Thoracic aorta (tissue), 2 donors: ENCODE results near the gene LRRN4CL. TPM values are rescaled to one million over a fixed set of nuclear protein-coding genes. Genes with fewer than 3 reads are reported as not detected.
"Not testable (repeated sequence)": the region's sequence is repeated elsewhere in the genome, so short reads cannot be mapped to it uniquely, and the experiment has no call there.

ENCODE experiments used
- ATAC-seq: fragments of 150-250 bp; one replicate; pipeline ENCODE4 v1.8.0; 2017; ENCODE audit warnings: low read depth; ENCODE audit not compliant: insufficient number of reproducible peaks, low FRiP score
- DNase-seq: peaks from one replicate; pipeline ENCODE4 v3.0.0-alpha.2; 2020; ENCODE audit warnings: low spot score
- H3K27ac ChIP-seq, 2 donors: fragments of 200-600 bp; sonication (generic); 1 replicate in 1 of 2; 2 replicates in 1 of 2; pipeline ENCODE4 v1.5.1; 2016; ENCODE audit warnings: mild to moderate bottlenecking in 2 of 2, moderate library complexity in 2 of 2
- H3K27me3 ChIP-seq: fragments of 200-600 bp; sonication (generic); replicated peaks from 2 replicates; pipeline ENCODE4 v1.6.0; 2016; ENCODE audit warnings: mild to moderate bottlenecking; ENCODE audit not compliant: insufficient read depth
- H3K36me3 ChIP-seq: fragments of 200-600 bp; sonication (generic); one replicate; pipeline ENCODE4 v1.5.1; 2016
- H3K4me1 ChIP-seq, 2 donors: fragments of 200-600 bp; sonication (generic); 1 replicate in 1 of 2; 2 replicates in 1 of 2; pipeline versions ENCODE4 v1.5.1 to v1.6.0; 2016; ENCODE audit warnings: low read depth in 2 of 2, mild to moderate bottlenecking in 1 of 2; ENCODE audit not compliant: control insufficient read depth in 1 of 2
- H3K4me3 ChIP-seq: fragments of 200-600 bp; sonication (generic); 2 replicates; pipeline ENCODE4 v1.5.1; 2016; ENCODE audit warnings: mild to moderate bottlenecking
- H3K9me3 ChIP-seq: fragments of 200-600 bp; sonication (generic); 2 replicates; pipeline ENCODE4 v1.5.1; 2016
- total RNA-seq, 2 donors: library from RNA; depleted of rRNA; stranded (reverse); fragments of >200 nt; gene quantifications; one replicate each; pipeline versions ENCODE4 v1.1.0 to v1.2.3, GENCODE V29; 2016
- TF ChIP-seq, protein P1 (sequence below): fragments of 200-600 bp; sonication (generic); IDR thresholded peaks from one replicate; pipeline ENCODE4 v1.5.1; 2019; ENCODE audit warnings: antibody characterized with exemption

The LRRN4CL gene
- total RNA-seq, 2 donors from 2014 or later, result 10.5 to 22.5 TPM

DNA sequence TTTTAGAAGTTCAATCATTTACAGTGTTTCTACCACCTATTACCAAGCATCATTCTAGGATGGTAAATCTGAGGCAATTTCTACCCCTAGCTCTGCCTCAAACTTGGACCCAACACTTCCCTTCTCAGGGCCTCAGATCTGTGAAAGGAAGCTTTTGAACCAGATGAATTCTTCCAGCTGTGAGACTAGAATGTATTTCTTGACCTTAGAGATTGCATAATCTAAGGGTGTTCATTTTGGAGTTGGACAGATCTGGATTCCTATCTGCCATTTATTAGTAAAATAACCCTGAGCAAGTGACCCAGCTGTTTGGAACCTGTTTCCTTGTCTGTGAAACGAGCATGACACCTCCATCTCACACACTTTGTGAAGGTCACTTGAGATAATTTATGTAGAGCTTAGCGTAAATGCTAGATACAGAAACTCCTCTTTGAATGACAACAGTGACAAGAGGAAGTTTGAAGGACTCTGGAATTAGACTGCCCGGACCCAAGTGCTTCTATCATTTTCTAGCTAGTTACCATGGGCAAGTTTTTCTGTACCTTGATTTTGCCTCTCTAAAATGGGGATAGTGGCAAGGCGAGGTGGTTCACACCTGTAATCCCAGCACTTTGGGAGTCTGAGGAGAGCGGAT is 32.4 kb downstream of the LRRN4CL start:
- no peaks in the 10 kb centered on the region for H3K36me3 ChIP-seq
- no peak for ATAC-seq
- peaks cover 5 to 8% of the 10 kb centered on the region in 2 donors for H3K4me1 ChIP-seq
- H3K4me3 ChIP-seq, result no peak overlapping the region
- DNase-seq, result no peak
- TF ChIP-seq, protein P1, sequence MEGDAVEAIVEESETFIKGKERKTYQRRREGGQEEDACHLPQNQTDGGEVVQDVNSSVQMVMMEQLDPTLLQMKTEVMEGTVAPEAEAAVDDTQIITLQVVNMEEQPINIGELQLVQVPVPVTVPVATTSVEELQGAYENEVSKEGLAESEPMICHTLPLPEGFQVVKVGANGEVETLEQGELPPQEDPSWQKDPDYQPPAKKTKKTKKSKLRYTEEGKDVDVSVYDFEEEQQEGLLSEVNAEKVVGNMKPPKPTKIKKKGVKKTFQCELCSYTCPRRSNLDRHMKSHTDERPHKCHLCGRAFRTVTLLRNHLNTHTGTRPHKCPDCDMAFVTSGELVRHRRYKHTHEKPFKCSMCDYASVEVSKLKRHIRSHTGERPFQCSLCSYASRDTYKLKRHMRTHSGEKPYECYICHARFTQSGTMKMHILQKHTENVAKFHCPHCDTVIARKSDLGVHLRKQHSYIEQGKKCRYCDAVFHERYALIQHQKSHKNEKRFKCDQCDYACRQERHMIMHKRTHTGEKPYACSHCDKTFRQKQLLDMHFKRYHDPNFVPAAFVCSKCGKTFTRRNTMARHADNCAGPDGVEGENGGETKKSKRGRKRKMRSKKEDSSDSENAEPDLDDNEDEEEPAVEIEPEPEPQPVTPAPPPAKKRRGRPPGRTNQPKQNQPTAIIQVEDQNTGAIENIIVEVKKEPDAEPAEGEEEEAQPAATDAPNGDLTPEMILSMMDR, result no peak
- no peak overlapping the region for H3K27ac ChIP-seq
- H3K27me3 ChIP-seq, result no peaks in the 10 kb centered on the region
- no peaks in the 10 kb centered on the region for H3K9me3 ChIP-seq

DNA sequence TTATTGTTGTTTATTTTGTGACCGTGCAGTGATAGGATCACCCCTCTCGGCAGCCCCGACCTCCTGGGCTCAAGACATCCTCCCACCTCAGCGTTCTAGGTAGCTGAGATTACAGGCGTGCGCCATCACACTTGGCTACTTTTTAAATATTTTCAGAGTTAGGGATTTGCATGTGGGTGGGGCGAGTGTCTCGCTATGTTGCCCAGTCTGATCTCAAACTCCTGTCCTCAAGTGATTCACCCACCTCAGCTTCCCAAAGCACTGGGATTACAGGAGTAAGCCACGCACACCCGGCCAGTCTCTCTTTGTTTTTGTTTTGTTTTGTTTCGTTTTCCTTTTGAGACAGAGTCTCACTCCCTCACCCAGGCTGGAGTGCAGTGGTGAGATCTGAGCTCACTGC is 35.0 kb downstream of the LRRN4CL start:
- Histone ChIP-seq H3K27me3 (no peaks in the 10 kb centered on the region), H3K4me1 (peaks cover 10 to 14% of the 10 kb centered on the region in 2 donors), H3K4me3 (no peak overlapping the region), H3K27ac (no peak overlapping the region), H3K9me3 (no peaks in the 10 kb centered on the region), H3K36me3 (peaks cover 5% of the 10 kb centered on the region)
- TF ChIP-seq, protein P1, result no peak
- no peak for DNase-seq
- ATAC-seq, result no peak

DNA sequence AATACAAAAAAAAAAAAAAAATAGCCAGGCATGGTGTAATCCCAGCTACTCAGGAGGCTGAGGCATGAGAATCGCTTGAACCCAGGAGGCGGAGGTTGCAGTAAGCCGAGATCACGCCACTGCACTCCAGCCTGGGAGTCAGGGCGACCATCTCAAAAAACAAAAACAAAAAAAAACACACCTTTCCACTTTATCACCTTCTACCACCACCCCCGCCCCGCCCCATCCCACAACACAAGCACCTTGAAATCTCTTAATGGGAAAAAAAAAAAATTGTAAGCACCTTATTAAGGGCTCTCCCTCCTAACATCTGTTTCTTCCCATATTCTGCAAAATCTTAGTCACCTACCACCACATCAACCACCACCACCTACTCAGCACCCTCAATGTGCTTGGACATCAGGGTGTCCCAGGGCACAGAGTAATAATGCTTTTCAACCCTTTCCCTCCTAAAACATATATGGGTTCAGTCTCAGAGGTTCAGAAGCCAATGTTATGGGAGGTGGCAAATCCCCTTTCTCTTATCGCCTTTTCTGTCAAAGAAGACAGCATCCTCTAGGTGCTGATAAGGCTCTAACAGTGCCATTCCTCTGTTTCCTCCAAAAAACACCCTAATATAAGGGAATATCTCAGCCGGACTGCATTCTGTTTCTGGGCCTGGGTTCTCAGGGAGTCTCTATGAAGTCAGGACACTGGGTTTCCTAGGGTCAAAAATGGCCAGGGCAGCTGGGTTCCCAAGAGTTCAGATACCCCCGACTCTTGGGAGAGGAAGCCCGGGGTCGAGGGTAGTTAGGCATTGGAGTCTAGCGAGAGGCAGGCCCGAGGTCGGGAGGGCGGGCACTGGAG is 36.9 kb downstream of the LRRN4CL start:
- peak overlapping the region; percentile 85 to 94 for H3K27ac ChIP-seq
- no peak for DNase-seq
- H3K36me3 ChIP-seq, result peaks cover 14% of the 10 kb centered on the region
- peaks cover 10 to 14% of the 10 kb centered on the region in 2 donors for H3K4me1 ChIP-seq
- peak overlapping the region; percentile 85 for H3K4me3 ChIP-seq
- no peaks in the 10 kb centered on the region for H3K9me3 ChIP-seq
- TF ChIP-seq, protein P1, result no peak
- no peaks in the 10 kb centered on the region for H3K27me3 ChIP-seq
- no peak for ATAC-seq

DNA sequence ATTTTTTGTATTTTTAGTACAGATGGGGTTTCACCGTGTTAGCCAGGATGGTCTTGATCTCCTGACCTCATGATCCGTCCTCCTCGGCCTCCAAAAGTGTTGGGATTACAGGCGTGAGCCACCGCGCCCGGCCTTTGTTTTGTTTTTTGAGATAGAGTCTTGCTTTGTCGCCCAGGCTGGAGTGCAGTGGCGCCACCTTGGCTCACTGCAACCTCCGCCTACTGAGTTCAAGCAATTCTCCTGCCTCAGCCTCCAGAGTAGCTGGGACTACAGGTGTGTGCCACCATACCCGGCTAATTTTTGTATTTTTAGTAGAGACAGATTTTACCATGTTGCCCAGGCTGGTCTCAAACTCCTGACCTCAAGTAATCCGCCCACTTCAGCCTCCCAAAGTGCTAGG is 39.0 kb downstream of the LRRN4CL start:
- not testable (repeated sequence) for ATAC-seq, H3K9me3 ChIP-seq, DNase-seq, H3K4me3 ChIP-seq, H3K27me3 ChIP-seq, H3K27ac ChIP-seq
- Histone ChIP-seq H3K4me1 (peaks cover 12 to 26% of the 10 kb centered on the region in 2 donors), H3K36me3 (peaks cover 14% of the 10 kb centered on the region)

DNA sequence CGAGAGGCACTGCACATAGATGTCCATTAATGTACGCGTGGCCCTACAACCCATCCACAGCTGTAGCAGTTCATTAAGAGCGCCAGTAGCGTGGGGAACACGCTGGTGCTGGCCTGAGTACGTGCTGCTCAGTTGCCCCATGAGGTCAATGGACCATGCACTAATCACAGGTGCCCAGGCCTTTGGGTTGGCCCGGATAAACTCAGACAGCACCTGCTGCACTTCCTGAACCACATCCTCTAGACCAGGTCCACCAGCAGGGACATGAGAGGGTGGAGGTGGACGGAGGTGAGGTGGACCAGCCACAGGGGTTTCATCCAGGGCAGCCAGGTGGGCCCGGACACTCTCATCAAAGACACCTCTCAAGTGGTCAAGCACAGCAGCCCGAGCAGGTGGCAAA is 39.8 kb downstream of the LRRN4CL start:
- Histone ChIP-seq H3K9me3 (no peaks in the 10 kb centered on the region), H3K4me3 (no peak overlapping the region), H3K4me1 (peaks cover 12 to 34% of the 10 kb centered on the region in 2 donors), H3K27me3 (no peaks in the 10 kb centered on the region), H3K27ac (no peak overlapping the region), H3K36me3 (peaks cover 14% of the 10 kb centered on the region)
- DNase-seq (no peak), ATAC-seq (no peak)
- TF ChIP-seq, protein P1, result no peak
